ENCODE data around the gene MILR1.

Gene MILR1

GRCh38 chr17:64443086-64443760 is 5.7 kb upstream of the MILR1 start:
- TF ChIP-seq CTCF (IDR thresholded peaks at IDR 0.05; ENCODE audit: insufficient read depth, low read length, poor library complexity, severe bottlenecking): no peak
- Histone ChIP-seq H3K4me3 (replicated peaks; ENCODE audit: low read depth, low read length) (no peak overlapping the region), H3K27me3 (replicated peaks; ENCODE audit: control insufficient read depth, insufficient read depth, low read length) (no peaks in the 10 kb centered on the region), H3K36me3 (ENCODE audit: control insufficient read depth, insufficient read depth, low read length) (no peaks in the 10 kb centered on the region)
- no peak for DNase-seq (ENCODE audit: extremely low read depth, insufficient read length)

GRCh38 chr17:64447526-64447925 is 1.4 kb upstream of the MILR1 start:
- Histone ChIP-seq H3K4me3 (replicated peaks; ENCODE audit: low read depth, low read length) (no peak overlapping the region), H3K36me3 (ENCODE audit: control insufficient read depth, insufficient read depth, low read length) (no peaks in the 10 kb centered on the region), H3K27me3 (replicated peaks; ENCODE audit: control insufficient read depth, insufficient read depth, low read length) (no peaks in the 10 kb centered on the region)
- no peak for DNase-seq (ENCODE audit: extremely low read depth, insufficient read length)
- TF ChIP-seq CTCF (IDR thresholded peaks at IDR 0.05; ENCODE audit: insufficient read depth, low read length, poor library complexity, severe bottlenecking): no peak

GRCh38 chr17:64449545-64449944 is 630 bp downstream of the MILR1 start:
- Histone ChIP-seq H3K36me3 (ENCODE audit: control insufficient read depth, insufficient read depth, low read length) (no peaks in the 10 kb centered on the region), H3K27me3 (replicated peaks; ENCODE audit: control insufficient read depth, insufficient read depth, low read length) (no peaks in the 10 kb centered on the region), H3K4me3 (replicated peaks; ENCODE audit: low read depth, low read length) (no peak overlapping the region)
- DNase-seq (ENCODE audit: extremely low read depth, insufficient read length): no peak
- no peak for TF ChIP-seq CTCF (IDR thresholded peaks at IDR 0.05; ENCODE audit: insufficient read depth, low read length, poor library complexity, severe bottlenecking)

GRCh38 chr17:64455993-64456885 is 7.3 kb downstream of the MILR1 start:
- Histone ChIP-seq H3K36me3 (ENCODE audit: control insufficient read depth, insufficient read depth, low read length) (no peaks in the 10 kb centered on the region), H3K27me3 (replicated peaks; ENCODE audit: control insufficient read depth, insufficient read depth, low read length) (no peaks in the 10 kb centered on the region), H3K4me3 (replicated peaks; ENCODE audit: low read depth, low read length) (no peak overlapping the region)
- peak; percentile 46 for DNase-seq (ENCODE audit: extremely low read depth, insufficient read length)
- no peak for TF ChIP-seq CTCF (IDR thresholded peaks at IDR 0.05; ENCODE audit: insufficient read depth, low read length, poor library complexity, severe bottlenecking)

GRCh38 chr17:64457156-64457555 is 8.2 kb downstream of the MILR1 start:
- no peak for TF ChIP-seq CTCF (IDR thresholded peaks at IDR 0.05; ENCODE audit: insufficient read depth, low read length, poor library complexity, severe bottlenecking)
- H3K4me3 ChIP-seq (replicated peaks; ENCODE audit: low read depth, low read length): no peak overlapping the region
- no peaks in the 10 kb centered on the region for H3K36me3 ChIP-seq (ENCODE audit: control insufficient read depth, insufficient read depth, low read length)
- no peak for DNase-seq (ENCODE audit: extremely low read depth, insufficient read length)
- H3K27me3 ChIP-seq (replicated peaks; ENCODE audit: control insufficient read depth, insufficient read depth, low read length): no peaks in the 10 kb centered on the region
